ENCODE measurements around the gene DCLRE1C. TPM values are rescaled to one million over a fixed set of nuclear protein-coding genes. Genes with fewer than 3 reads are reported as not detected.
A peak's percentile ranks its signal among the peaks of the same experiment; 100 is the strongest.
"Not testable (repeated sequence)": the region's sequence is repeated elsewhere in the genome, so short reads cannot be mapped to it uniquely, and the experiment has no call there.

Gene DCLRE1C
- total and polyA plus RNA-seq, 8 donors, result 1.8 to 7.0 (median 3.4) TPM

- no peak for TF ChIP-seq CTCF (IDR thresholded peaks at IDR 0.05)
- Histone ChIP-seq H3K9me3 (no peaks in the 10 kb centered on the region), H3K36me3 (no peaks in the 10 kb centered on the region), H3K27ac (no peak overlapping the region), H3K4me1 (peaks cover 0 to 10% (median 0%) of the 10 kb centered on the region in 3 donors), H3K27me3 (no peaks in the 10 kb centered on the region), H3K4me3 (no peak overlapping the region)
- 73 to 83% methylated on average over 9 of the region's 9 CpGs for WGBS, 2 donors
- no peak for ATAC-seq
- intact Hi-C loops (cut with DNase I), result no loop called here
- no peak for DNase-seq
- no peak for FAIRE-seq
These were observed 77.1 kb downstream of the DCLRE1C start for GRCh38 chr10:14876764-14877163.

- TF ChIP-seq CTCF (IDR thresholded peaks at IDR 0.05), result no peak
- Histone ChIP-seq H3K27me3 (no peaks in the 10 kb centered on the region), H3K27ac (no peak overlapping the region), H3K4me1 (peaks cover 0 to 10% (median 0%) of the 10 kb centered on the region in 3 donors), H3K36me3 (no peaks in the 10 kb centered on the region), H3K4me3 (no peak overlapping the region), H3K9me3 (no peaks in the 10 kb centered on the region)
- no peak for ATAC-seq
- FAIRE-seq, result no peak
- DNase-seq, result no peak
- intact Hi-C loops (cut with DNase I), result no loop called here
- WGBS, 2 donors, result 93 to 97% methylated on average over 12 of the region's 12 CpGs
These were observed 78.0 kb downstream of the DCLRE1C start for GRCh38 chr10:14875941-14876340.

GRCh38 chr10:14873090-14873760, 80.7 kb downstream of the DCLRE1C start:
- 77 to 89% methylated on average over 2 of the region's 2 CpGs for WGBS, 2 donors
- ATAC-seq (no peak), FAIRE-seq (no peak), DNase-seq (no peak)
- intact Hi-C loops (cut with DNase I), result no loop called here
- no peaks in the 10 kb centered on the region for H3K27me3 ChIP-seq
- TF ChIP-seq CTCF (IDR thresholded peaks at IDR 0.05), result no peak
- no peaks in the 10 kb centered on the region for H3K9me3 ChIP-seq
- no peak overlapping the region for H3K4me3 ChIP-seq
- H3K27ac ChIP-seq, result no peak overlapping the region
- H3K4me1 ChIP-seq, result no peaks in the 10 kb centered on the region
- peaks cover 0 to 8% (median 0%) of the 10 kb centered on the region in 3 donors for H3K36me3 ChIP-seq

- H3K27ac ChIP-seq; FAIRE-seq; H3K4me3 ChIP-seq; H3K9me3 ChIP-seq; ATAC-seq; intact Hi-C loops (cut with DNase I); DNase-seq; H3K27me3 ChIP-seq; H3K36me3 ChIP-seq: not testable (repeated sequence)
- WGBS, 2 donors, result 98% methylated on average over 3 of the region's 3 CpGs
- H3K4me1 ChIP-seq, result peaks cover 0 to 11% (median 4%) of the 10 kb centered on the region in 3 donors
These were observed 89.0 kb downstream of the DCLRE1C start for GRCh38 chr10:14864871-14865270.

GRCh38 chr10:14864466-14864865, 89.4 kb downstream of the DCLRE1C start:
- H3K4me1 ChIP-seq, result peaks cover 0 to 15% (median 8%) of the 10 kb centered on the region in 3 donors
- FAIRE-seq; DNase-seq; H3K36me3 ChIP-seq; intact Hi-C loops (cut with DNase I); H3K4me3 ChIP-seq; H3K9me3 ChIP-seq; ATAC-seq; H3K27me3 ChIP-seq; H3K27ac ChIP-seq: not testable (repeated sequence)
- 96 to 99% methylated on average over 6 of the region's 6 CpGs for WGBS, 2 donors

- peak; percentile 35 to 70 (median 58) for ATAC-seq
- intact Hi-C loops (cut with DNase I), result no loop called here
- peak in 1 of 6 donors; percentile 46 for DNase-seq
These were observed 93.1 kb downstream of the DCLRE1C start for GRCh38 chr10:14860791-14861190.

More at GRCh38 chr10:14860791-14861190, 93.1 kb downstream of the DCLRE1C start:
- Histone ChIP-seq H3K4me3 (no peak overlapping the region), H3K36me3 (no peaks in the 10 kb centered on the region), H3K27ac (peak overlapping the region in 2 of 4 donors; percentile 45 to 56), H3K4me1 (peaks cover 0 to 25% (median 8%) of the 10 kb centered on the region in 3 donors), H3K27me3 (no peaks in the 10 kb centered on the region), H3K9me3 (no peaks in the 10 kb centered on the region)
- WGBS, 2 donors, result 65 to 76% methylated on average over 1 of the region's 1 CpG
- no peak for FAIRE-seq
- TF ChIP-seq CTCF (IDR thresholded peaks at IDR 0.05), result no peak

Data from pancreas (tissue), 10 donors.